NCI-H2029 (cell line): ENCODE measurements around the gene TFPI2.
"Not testable (repeated sequence)": the region's sequence is repeated elsewhere in the genome, so short reads cannot be mapped to it uniquely, and the experiment has no call there.

Source experiments
- DNase-seq: peaks from one replicate; lab custom pipeline; 2025; lab: John Stamatoyannopoulos, UW

The TFPI2 gene, protein sequence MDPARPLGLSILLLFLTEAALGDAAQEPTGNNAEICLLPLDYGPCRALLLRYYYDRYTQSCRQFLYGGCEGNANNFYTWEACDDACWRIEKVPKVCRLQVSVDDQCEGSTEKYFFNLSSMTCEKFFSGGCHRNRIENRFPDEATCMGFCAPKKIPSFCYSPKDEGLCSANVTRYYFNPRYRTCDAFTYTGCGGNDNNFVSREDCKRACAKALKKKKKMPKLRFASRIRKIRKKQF

DNA sequence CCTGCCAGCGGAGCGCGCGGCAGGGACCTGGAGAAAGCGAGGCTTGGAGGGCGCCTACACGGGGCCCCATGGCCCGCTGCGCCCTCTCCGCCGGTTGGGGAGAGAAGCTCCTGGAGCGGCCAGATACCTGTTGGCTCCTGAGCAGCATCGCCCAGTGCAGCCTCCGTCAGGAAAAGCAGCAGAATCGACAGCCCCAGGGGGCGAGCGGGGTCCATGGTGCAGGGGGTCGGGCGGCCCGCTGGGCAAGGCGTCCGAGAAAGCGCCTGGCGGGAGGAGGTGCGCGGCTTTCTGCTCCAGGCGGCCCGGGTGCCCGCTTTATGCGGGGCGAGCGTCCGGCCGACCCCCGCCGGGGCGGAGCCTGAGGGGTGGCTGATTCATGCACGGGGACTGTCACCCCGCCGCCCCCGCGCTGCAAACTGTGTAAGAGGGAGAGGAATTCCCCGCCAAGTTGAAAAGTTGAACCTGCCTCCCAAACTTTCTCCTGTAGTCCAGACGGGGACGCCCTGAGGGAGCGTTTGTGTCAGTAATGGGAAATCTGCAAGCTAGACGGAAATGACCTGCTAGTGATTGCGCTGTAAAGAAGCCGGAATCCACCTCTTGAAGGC lies at the start of gene TFPI2:
TFPI2 (minus strand) TSS at position 290 of the 605 bp plus-strand sequence; CDS start at position 215, 75 bp downstream.
- no peak for DNase-seq

DNA sequence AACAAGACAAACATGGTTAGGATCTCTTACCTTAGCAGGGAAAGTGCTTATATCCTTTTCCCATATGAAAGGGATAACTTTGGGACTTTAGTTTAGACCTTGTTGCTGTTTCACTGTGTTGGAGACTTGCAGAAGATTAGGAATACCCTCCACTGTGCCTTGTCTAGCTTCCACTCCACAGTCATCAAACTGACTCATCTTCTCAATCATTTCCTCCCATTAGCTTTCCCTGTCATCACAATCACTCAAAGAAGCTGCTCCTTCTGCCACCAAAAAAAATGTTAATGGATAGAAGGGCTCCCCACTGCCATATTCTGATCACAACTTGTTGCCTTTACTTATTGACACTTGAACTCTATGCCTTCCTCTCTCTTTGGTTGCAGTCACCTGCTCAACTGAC lies 47.7 kb upstream of the TFPI2 start:
- no peak for DNase-seq

DNA sequence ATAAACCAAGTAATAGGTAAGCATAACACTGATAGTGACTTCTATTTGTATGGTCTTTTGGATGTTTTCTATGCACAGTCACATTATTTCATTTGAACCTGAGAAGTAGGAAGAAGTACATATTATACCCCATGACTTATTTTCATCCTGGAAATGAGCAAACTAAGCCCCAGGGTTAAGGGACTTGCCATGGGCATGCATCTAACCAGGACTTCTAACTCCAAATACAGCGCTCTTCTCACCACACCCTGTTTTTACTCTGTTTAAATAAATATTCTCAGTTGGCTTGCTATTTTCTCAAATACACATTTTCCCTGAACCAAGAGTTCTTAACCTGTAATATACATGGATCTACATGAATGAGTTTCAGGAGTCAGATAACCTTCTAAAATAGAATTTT lies 47.3 kb upstream of the TFPI2 start:
- no peak for DNase-seq

DNA sequence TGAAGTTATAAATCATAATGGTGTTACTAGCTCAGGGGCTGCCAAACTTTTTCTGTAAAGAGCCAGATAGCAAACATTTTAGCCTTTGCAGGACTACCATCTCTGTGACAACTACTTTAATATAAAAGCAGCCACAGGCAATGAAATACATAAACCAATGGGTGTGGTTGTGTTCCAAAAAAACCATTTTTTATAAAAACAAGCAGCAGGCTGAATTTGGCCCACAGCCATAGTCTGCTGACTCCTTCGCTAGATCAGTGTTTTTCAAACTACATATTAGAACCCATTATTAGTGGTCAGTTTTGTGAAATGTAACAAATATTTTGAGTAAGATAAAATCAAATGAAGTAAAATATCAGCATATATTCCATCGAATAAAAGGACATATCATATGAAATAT lies 44.5 kb upstream of the TFPI2 start:
- no peak for DNase-seq

DNA sequence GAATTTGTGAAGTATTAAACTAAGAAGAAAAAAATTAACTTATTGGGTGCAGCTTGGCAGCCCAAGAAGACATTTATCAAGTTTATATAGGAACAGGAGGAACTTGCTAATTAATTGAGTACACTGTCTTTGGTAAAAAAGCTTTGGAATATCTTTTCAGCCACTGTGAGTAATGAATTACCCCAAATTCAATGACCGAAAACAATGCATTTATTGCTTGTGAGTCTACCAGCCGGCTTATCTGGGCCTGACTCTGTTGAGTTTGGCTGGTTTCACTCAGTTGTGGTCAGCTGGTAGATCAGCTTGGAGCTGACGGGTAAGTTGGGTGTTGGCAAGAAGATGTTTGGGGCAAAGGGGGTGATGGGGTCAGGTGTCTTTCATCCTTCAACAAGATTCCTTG lies 42.6 kb upstream of the TFPI2 start:
- no peak for DNase-seq

DNA sequence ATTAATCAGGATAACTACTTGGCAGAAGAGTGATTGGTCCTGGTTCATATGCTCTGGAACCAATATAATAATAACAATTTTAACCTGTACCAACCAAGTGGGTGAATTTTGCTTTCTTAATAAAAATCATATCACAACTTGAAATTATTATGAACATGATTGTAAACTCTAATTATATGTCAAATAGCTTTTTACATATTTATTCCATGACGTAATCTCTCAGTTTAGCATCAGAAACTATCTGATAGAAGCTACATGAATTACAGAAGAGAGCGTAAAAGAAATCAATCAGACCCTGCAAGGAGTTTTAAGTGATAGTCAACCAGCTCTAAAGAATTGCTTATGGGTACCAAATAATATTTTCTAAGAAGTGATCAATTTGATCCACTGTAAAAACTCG lies 41.1 kb upstream of the TFPI2 start:
- no peak for DNase-seq

DNA sequence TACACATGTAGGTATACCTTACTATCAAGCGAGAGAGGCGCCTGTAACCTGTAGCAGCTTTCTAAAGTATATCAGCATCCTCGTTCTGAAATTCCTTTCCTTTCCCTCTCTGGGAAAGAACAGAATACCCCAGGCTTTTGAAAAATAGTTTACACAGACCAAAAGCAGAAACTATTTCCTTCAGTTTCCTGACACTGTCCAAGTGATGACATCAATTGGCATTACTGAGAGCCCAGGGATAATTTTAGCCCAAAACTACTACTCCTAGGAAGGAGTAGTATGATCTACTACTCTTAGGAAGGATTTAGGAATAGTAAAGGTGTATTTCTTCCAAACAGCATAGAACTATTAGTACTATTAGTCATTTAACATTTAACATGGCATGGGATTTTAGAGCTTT lies 37.0 kb upstream of the TFPI2 start:
- no peak for DNase-seq

DNA sequence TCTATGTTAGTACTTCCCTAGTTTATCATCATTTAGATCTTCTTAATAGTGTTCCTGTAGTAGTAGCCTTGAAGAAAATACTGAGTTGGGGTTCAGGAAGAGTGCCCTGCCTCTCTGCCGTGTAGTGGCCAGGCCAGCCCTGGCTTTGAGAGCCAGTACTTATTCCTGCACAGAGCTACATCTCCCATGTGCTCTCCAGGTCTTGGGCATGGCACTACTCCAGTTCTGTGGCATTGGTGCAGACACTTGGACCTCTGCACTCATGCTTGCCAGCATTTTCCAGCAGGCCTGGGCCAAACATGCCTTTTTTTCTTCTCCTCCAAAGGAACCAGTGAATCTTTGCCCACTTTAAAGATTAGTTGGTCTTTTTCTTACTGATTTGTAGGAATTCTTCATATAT lies 36.2 kb upstream of the TFPI2 start:
- no peak for DNase-seq

DNA sequence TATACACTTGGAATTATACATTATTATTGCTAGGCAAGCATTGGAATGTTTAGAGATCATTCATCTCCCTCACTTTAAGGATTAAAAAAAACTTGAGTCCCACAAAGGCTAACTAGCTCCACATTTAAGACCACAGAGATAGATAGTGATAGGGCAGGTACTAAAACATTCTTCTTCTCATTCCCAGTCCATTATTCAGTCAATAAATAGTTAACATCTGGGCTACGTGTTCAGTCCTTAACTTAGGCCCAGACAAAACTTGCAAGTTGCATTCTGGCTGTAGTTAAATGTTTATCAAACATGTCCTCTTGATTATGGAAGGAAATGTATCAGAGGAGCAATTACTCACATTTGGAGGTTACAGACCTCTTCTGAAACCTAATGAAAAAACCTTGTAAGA lies 33.4 kb upstream of the TFPI2 start:
- no peak for DNase-seq

DNA sequence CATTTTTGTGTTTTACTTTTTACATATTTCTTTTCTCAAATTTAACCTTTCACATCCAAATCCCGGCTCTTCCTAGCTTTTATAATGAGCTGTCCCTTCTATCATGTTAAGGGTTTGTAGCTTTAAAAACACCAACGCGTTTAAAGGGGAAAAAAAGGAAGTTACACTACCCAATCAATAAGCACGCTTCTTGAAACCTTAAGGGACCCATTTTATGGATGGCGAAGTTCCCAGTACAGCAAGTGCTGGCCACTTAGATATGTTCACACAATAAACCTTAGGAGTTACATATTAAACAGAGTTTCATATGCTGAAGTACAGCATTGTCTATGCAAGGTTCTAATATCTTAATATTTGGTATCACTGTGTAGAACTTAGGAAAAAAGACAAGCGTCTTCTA lies 32.7 kb upstream of the TFPI2 start:
- DNase-seq = no peak

DNA sequence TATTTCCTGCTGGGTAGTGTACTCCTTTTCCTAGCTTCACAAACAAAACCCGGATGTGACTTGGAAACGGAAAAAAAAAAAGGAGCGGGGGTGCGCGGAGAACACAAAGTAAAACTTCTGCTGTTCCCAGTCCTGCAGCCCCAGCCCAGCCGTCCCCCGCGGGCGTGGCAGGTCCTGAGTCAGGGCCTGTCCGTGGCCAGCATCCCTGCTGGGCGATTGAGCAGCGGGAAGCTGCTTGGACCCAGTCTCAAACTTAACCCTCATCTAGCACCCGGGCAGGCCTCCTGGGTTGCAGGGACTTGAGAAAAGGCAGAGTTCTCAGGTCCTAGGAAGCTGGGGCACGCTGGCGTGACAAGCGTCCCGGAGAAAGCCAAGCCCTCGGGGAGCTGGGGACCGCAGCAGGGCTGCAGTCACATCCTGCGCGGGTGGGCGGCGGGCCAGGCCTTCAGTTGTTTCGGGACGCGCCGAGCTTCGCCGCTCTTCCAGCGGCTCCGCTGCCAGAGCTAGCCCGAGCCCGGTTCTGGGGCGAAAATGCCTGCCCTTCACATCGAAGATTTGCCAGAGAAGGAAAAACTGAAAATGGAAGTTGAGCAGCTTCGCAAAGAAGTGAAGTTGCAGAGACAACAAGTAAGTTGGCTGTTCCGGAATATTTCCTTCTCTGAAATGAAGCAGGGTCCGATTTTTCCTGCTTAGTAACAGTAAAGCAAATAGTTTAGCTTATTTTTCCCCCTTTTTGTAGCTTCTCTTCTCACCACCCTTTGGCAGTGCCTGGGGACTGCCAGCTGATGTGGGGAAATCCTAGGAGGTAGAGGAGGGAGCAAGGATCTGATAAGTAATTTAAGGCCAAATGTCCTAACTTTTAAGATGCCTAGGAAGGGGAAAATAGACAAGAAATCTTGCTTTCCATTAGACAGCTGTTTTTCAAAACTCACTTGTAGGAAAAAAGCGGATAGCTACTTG lies 31.3 kb upstream of the TFPI2 start, which contains the start of gene GNG11:
GNG11 (plus strand) TSS at position 129 of the 960 bp plus-strand sequence; CDS start at position 532, 403 bp downstream.
- DNase-seq = no peak

DNA sequence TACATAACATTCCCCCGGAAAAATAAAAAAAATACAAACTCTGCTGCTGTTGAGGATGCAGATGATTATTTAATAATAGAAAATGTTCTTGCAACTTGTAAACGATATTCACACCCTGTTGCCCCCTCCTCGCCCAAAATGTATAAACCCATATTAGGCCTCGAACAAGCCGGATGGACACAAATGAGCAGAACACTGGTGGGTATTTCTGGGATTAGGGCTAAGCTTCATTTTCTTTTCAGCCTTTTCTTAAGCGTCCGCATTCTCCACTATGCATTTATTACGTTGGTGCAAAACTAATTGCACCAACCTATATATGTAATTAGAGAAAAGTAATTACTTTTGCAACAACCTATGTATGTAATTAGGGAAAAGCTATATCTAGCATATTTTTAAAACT lies 30.6 kb upstream of the TFPI2 start:
- DNase-seq = no peak

DNA sequence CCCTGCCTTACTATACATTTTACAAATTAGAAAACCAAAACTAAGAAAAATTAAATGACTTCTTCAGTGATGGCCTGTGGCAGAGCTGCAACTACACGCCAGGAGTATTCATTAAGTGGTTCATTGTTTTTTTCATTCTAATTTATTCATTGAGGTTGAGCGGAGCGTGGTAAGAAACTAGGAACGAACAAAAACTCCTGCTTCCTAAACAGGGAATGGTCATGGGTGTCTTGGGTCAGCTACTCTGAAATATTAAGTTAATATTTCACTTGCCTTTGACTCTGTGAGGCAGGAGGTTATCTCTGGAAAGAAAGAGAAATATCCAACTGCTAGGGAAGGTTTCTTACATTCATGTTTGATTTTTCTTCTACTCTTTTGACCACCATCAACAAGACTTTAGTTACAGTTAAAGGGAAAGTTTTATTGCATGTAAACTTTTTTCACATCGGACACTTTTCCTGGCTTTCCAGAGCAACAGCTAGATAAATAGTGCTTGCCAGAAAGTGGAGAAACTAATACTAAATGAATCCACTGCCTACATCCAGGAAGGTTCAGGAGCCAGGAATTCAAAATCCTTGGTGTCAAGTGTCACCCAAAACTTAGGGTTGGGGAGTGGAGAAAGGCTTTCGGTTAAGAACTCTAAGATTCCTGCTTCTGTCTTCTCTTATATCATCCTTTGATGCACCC lies 30.1 kb upstream of the TFPI2 start:
- DNase-seq = no peak

DNA sequence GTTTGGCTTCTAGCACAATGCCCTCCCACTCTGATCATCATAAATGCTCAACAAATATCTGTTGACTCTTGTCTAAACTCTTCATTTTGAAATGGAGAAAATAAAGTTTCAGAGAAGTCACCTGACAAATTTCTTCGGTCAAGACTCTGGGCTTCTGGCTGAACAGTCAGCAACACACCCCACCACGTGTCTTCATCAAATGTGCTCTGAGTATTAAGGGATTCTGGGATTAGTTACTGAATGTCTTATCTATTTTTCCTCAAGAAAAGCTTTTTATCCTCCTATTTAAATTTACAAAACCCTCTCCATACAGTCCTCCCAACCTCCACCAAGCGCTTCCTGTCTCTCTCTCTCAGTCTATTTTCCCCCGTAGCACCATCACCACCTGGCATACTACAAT lies 25.8 kb upstream of the TFPI2 start:
- DNase-seq = not testable (repeated sequence)

DNA sequence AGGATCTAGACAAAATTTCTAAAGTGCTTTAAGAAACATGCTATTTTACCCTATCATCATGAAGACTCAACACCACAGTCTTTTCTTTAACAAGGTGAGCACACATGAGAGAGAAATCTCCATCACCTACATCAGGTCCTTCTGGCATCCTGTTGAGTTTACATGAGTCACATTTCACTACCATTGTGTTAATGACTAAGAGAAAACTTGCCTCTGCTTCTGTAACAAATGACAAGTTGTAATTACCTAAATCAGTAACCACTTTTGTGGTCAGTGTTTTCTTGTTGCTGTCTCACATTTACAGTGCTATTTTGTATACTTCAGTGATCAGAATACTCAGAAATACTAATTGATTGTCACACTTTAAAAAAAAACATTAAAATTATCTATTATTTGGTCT lies 25.3 kb upstream of the TFPI2 start:
- DNase-seq = not testable (repeated sequence)

DNA sequence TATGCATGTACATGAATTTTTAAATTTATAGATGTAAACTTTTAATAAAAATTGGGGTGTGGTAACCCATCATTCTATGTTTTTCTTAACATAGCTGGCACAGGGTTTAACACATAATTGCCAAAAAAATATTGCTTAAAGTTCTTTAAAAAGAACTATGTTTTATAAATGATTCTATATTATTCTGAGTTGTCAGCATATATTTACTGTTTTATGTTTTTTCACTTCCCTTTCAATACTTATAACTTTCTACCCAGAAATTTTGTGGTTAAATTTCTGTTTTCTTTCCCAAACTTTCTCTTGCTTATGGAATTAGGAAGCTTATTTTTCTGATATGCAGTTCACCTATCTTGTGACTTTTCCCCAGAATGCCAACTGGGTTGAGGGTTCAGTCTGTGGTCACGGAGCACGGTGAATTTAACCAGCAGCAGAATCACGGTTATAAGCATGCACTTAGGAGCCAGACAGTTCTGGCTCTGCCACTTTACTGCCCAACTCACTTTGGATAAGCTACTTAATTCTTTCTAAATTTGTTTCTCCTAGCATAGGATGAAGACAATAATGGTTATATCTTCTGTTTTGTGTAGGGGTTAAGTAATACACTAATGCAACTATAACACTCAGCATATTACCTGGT lies 24.8 kb upstream of the TFPI2 start:
- DNase-seq = not testable (repeated sequence)

DNA sequence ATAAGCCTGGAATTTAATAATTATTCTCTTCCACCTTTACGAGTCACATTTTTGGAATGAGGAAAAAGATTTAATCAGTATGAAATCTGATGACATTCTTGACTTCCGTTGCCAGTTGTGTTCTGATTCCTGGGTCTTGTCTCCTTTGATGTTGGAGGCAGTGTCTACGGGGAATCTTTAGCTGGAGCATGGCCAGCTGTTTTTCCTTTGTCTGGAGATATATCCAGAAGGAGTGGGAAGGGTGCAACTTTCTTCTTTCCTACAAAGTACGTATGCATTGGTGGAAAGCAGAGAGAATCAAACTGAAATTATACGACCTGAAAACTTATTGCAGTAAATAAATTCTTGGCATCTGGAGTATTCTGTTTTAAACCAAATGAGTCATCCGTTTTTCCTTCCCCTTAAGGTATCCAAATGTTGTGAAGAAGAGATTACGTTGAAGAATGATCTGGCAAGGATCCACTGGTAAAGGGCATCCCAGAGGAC lies 24.1 kb upstream of the TFPI2 start:
- no peak for DNase-seq

DNA sequence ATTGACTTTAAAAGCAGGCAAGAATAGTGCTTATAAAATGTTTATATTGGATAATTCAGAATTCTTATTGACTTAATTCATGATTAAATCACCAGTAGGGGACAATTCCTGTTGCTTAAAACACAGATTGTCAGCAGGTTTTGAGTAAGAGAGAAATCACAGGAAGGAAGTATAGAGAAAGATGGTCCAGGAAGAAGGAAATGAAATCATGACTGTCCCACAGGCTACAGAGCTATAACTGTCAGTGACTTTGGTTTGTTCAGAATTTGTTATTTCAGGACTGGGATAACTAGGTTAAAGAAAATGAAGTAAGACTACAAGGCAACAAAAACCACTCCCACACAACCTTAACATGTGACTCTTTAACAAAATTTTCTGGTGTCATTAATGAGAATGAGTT lies 22.6 kb upstream of the TFPI2 start:
- DNase-seq = no peak

DNA sequence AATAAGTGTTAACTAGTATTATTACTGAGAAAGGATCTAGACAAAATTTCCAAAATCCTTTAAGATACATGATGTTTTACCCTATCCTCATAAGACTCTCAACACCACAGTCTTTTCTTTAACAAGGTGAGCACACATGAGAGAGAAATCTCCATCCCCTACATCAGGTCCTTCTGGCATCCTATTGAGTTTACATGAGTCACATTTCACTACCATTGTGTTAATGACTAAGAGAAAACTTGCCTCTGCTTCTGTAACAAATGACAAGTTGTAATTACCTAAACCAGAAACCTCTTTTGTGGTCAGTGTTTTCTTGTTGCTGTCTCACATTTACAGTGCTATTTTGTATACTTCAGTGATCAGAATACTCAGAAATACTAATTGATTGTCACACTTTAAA lies 21.1 kb upstream of the TFPI2 start:
- not testable (repeated sequence) for DNase-seq

DNA sequence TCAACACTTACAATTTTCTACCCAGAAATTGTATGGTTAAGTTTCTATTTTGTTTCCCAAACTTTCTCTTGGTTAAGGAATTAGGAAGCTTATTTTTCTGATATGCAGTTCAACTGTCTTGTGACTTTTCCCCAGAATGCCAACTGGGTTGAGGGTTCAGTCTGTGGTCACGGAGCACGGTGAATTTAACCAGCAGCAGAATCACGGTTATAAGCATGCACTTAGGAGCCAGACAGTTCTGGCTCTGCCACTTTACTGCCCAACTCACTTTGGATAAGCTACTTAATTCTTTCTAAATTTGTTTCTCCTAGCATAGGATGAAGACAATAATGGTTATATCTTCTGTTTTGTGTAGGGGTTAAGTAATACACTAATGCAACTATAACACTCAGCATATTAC lies 20.7 kb upstream of the TFPI2 start:
- not testable (repeated sequence) for DNase-seq
